Measurements from ENCODE around the gene KLF8.
"Not testable (repeated sequence)": the region's sequence is repeated elsewhere in the genome, so short reads cannot be mapped to it uniquely, and the experiment has no call there.

Gene KLF8

GRCh38 chrX:56232221-56233082, at the start of gene KLF8:
KLF8 (plus strand) TSS chrX:56232356; CDS start chrX:56233335, 979 bp downstream.
- no peak within 1 kb of the TSS for H3K27ac ChIP-seq (ENCODE audit: poor library complexity, severe bottlenecking)
- H3K27me3 ChIP-seq (ENCODE audit: insufficient read depth, poor library complexity, severe bottlenecking) = peaks cover 3% of the 10 kb centered on the region
- no peaks in the 10 kb centered on the region for H3K9me3 ChIP-seq (ENCODE audit: severe bottlenecking)
- ATAC-seq (ENCODE audit: low read depth) (peak; percentile 80), DNase-seq (ENCODE audit: low spot score) (no peak)
- TF ChIP-seq CTCF (IDR thresholded peaks at IDR 0.05; ENCODE audit: poor library complexity, severe bottlenecking) = no peak
- peak within 1 kb of the TSS; percentile 21 for H3K4me3 ChIP-seq (ENCODE audit: severe bottlenecking)
- H3K36me3 ChIP-seq (ENCODE audit: low read depth) = no peaks in the 10 kb centered on the region
- H3K4me1 ChIP-seq (ENCODE audit: insufficient read depth, poor library complexity, severe bottlenecking) = no peaks in the 10 kb centered on the region

- H3K36me3 ChIP-seq (ENCODE audit: low read depth); H3K4me1 ChIP-seq (ENCODE audit: insufficient read depth, poor library complexity, severe bottlenecking); H3K4me3 ChIP-seq (ENCODE audit: severe bottlenecking); H3K27ac ChIP-seq (ENCODE audit: poor library complexity, severe bottlenecking); H3K9me3 ChIP-seq (ENCODE audit: severe bottlenecking); H3K27me3 ChIP-seq (ENCODE audit: insufficient read depth, poor library complexity, severe bottlenecking); DNase-seq (ENCODE audit: low spot score); ATAC-seq (ENCODE audit: low read depth): not testable (repeated sequence)
Measured at GRCh38 chrX:56206945-56207344, 25.2 kb upstream of the KLF8 start.

GRCh38 chrX:56211701-56212100, 20.5 kb upstream of the KLF8 start:
- ATAC-seq (ENCODE audit: low read depth) (no peak), DNase-seq (ENCODE audit: low spot score) (no peak)
- H3K27ac ChIP-seq (ENCODE audit: poor library complexity, severe bottlenecking) = no peak overlapping the region
- TF ChIP-seq CTCF (IDR thresholded peaks at IDR 0.05; ENCODE audit: poor library complexity, severe bottlenecking) = no peak
- H3K4me3 ChIP-seq (ENCODE audit: severe bottlenecking) = no peak overlapping the region
- no peaks in the 10 kb centered on the region for H3K4me1 ChIP-seq (ENCODE audit: insufficient read depth, poor library complexity, severe bottlenecking)
- H3K27me3 ChIP-seq (ENCODE audit: insufficient read depth, poor library complexity, severe bottlenecking) = no peaks in the 10 kb centered on the region
- H3K9me3 ChIP-seq (ENCODE audit: severe bottlenecking) = no peaks in the 10 kb centered on the region
- H3K36me3 ChIP-seq (ENCODE audit: low read depth) = no peaks in the 10 kb centered on the region

GRCh38 chrX:56216332-56216731, 15.8 kb upstream of the KLF8 start:
- Histone ChIP-seq H3K9me3 (ENCODE audit: severe bottlenecking) (no peaks in the 10 kb centered on the region), H3K27ac (ENCODE audit: poor library complexity, severe bottlenecking) (no peak overlapping the region), H3K27me3 (ENCODE audit: insufficient read depth, poor library complexity, severe bottlenecking) (no peaks in the 10 kb centered on the region), H3K4me1 (ENCODE audit: insufficient read depth, poor library complexity, severe bottlenecking) (no peaks in the 10 kb centered on the region), H3K4me3 (ENCODE audit: severe bottlenecking) (no peak overlapping the region), H3K36me3 (ENCODE audit: low read depth) (no peaks in the 10 kb centered on the region)
- DNase-seq (ENCODE audit: low spot score) (no peak), ATAC-seq (ENCODE audit: low read depth) (no peak)
- no peak for TF ChIP-seq CTCF (IDR thresholded peaks at IDR 0.05; ENCODE audit: poor library complexity, severe bottlenecking)

GRCh38 chrX:56219700-56220099, 12.5 kb upstream of the KLF8 start:
- DNase-seq (ENCODE audit: low spot score) (no peak), ATAC-seq (ENCODE audit: low read depth) (no peak)
- peak; percentile 11 for TF ChIP-seq CTCF (IDR thresholded peaks at IDR 0.05; ENCODE audit: poor library complexity, severe bottlenecking)
- Histone ChIP-seq H3K27ac (ENCODE audit: poor library complexity, severe bottlenecking) (no peak overlapping the region), H3K9me3 (ENCODE audit: severe bottlenecking) (no peaks in the 10 kb centered on the region), H3K27me3 (ENCODE audit: insufficient read depth, poor library complexity, severe bottlenecking) (no peaks in the 10 kb centered on the region), H3K36me3 (ENCODE audit: low read depth) (no peaks in the 10 kb centered on the region), H3K4me3 (ENCODE audit: severe bottlenecking) (no peak overlapping the region), H3K4me1 (ENCODE audit: insufficient read depth, poor library complexity, severe bottlenecking) (no peaks in the 10 kb centered on the region)

Data from RWPE2 (cell line).